Natural killer cell (primary cell): ENCODE measurements around the gene FERMT1. TPM values are rescaled to one million over a fixed set of nuclear protein-coding genes. Genes with fewer than 3 reads are reported as not detected.

Experiments
- ATAC-seq, 3 donors: fragments of 150-1000 bp in 2 of 3; fragments of 200-7000 bp in 1 of 3; cut with Tn5 transposase; 1 replicate in 1 of 3; 2 replicates in 2 of 3; pipeline ENCODE4 v1.10.0; 2021; ENCODE audit warnings: mild to moderate bottlenecking in 2 of 3, moderate library complexity in 2 of 3
- DNase-seq, 2 donors: peaks; one replicate each; pipeline versions ENCODE4 v3.0.0 to v3.0.0-alpha.2; 2013 to 2021; ENCODE audit warnings: mixed read lengths in 1 of 2
- H3K27ac ChIP-seq: one replicate; pipeline ENCODE4 v1.5.1; 2013; ENCODE audit warnings: mild to moderate bottlenecking, low read length
- H3K27me3 ChIP-seq: one replicate; pipeline ENCODE4 v1.6.1; 2013; ENCODE audit warnings: low read length; ENCODE audit not compliant: control insufficient read depth, insufficient read depth
- H3K36me3 ChIP-seq: one replicate; pipeline ENCODE4 v1.6.1; 2013; ENCODE audit warnings: low read length; ENCODE audit not compliant: control insufficient read depth, insufficient read depth
- H3K4me1 ChIP-seq: one replicate; pipeline ENCODE4 v1.6.1; 2013; ENCODE audit warnings: low read length; ENCODE audit not compliant: control insufficient read depth, insufficient read depth
- H3K4me3 ChIP-seq: one replicate; pipeline ENCODE4 v1.5.1; 2013; ENCODE audit warnings: low read length
- H3K9me3 ChIP-seq: one replicate; pipeline ENCODE4 v1.6.1; 2013; ENCODE audit warnings: low read length; ENCODE audit not compliant: control insufficient read depth, insufficient read depth
- H3K27ac Mint-ChIP-seq, 2 donors: one replicate each; pipeline ENCODE4 v1.8.0; 2022; ENCODE audit warnings: mild to moderate bottlenecking in 2 of 2, mixed read lengths in 2 of 2, moderate library complexity in 1 of 2
- H3K27me3 Mint-ChIP-seq, 2 donors: one replicate each; pipeline ENCODE4 v1.8.0; 2022; ENCODE audit warnings: low read depth in 2 of 2, mixed read lengths in 2 of 2
- H3K36me3 Mint-ChIP-seq: one replicate; pipeline ENCODE4 v1.8.0; 2022; ENCODE audit warnings: mixed read lengths
- H3K4me1 Mint-ChIP-seq, 2 donors: one replicate each; pipeline ENCODE4 v1.8.0; 2022; ENCODE audit warnings: mixed read lengths in 2 of 2
- H3K4me3 Mint-ChIP-seq: one replicate; pipeline ENCODE4 v1.8.0; 2022; ENCODE audit warnings: mild to moderate bottlenecking, moderate library complexity, mixed read lengths
- H3K9me3 Mint-ChIP-seq, 2 donors: one replicate each; pipeline ENCODE4 v1.8.0; 2022; ENCODE audit warnings: mixed read lengths in 2 of 2
- CTCF ChIP-seq: fragments of 200-600 bp; IDR thresholded peaks from one replicate; pipeline ENCODE4 v1.8.0; 2022; ENCODE audit warnings: antibody characterized with exemption
- WGBS: methylation state at CpG from one replicate; pipeline ENCODE4 v1.1.7; 2013; ENCODE audit warnings: missing lambda C conversion rate; ENCODE audit not compliant: insufficient coverage; 5-methylcytosine and 5-hydroxymethylcytosine counted together
- intact Hi-C: fragments of 100-400 bp; cut with micrococcal nuclease; formaldehyde crosslinking; loops from one replicate; pipeline ENCODE4 v1.14.2; 2022
- total RNA-seq, 4 donors: library from RNA; stranded (reverse); fragments of 120-200 nt in 1 of 4; gene quantifications; one replicate each; pipeline versions ENCODE4 v1.2.3 to v1.2.4, GENCODE V29; 2013 to 2022

FERMT1 gene
- not detected for total RNA-seq
- not detected for total RNA-seq (2013)

- peaks cover 33 to 53% of the 10 kb centered on the region in 2 donors for H3K27me3 Mint-ChIP-seq
- ATAC-seq (peak in 1 of 3 donors; percentile 47), DNase-seq (no peak)
- 5% methylated on average over 55 of the region's 55 CpGs for WGBS
- H3K27me3 ChIP-seq = peaks cover 9% of the 10 kb centered on the region
- no peak within 1 kb of the TSS for H3K27ac ChIP-seq
- H3K4me3 Mint-ChIP-seq = no peak within 1 kb of the TSS
- H3K4me3 ChIP-seq = no peak within 1 kb of the TSS
- H3K36me3 ChIP-seq = no peaks in the 10 kb centered on the region
- no peaks in the 10 kb centered on the region for H3K9me3 Mint-ChIP-seq
- intact Hi-C loops = no loop called here
- no peak within 1 kb of the TSS for H3K27ac Mint-ChIP-seq
- no peaks in the 10 kb centered on the region for H3K36me3 Mint-ChIP-seq
- H3K4me1 Mint-ChIP-seq = peaks cover 0 to 6% of the 10 kb centered on the region in 2 donors
- no peaks in the 10 kb centered on the region for H3K9me3 ChIP-seq
- peaks cover 9% of the 10 kb centered on the region for H3K4me1 ChIP-seq
- TF ChIP-seq CTCF = no peak
Measured at GRCh38 chr20:6122873-6123648, at the start of gene FERMT1. TSS of gene FERMT1 (minus strand) at chr20:6123030. CDS start at chr20:6119554, 3,476 bp downstream.

- Mint-ChIP-seq H3K27ac (no peak overlapping the region), H3K36me3 (no peaks in the 10 kb centered on the region), H3K27me3 (peaks cover 0 to 5% of the 10 kb centered on the region in 2 donors), H3K4me1 (no peaks in the 10 kb centered on the region), H3K4me3 (no peak overlapping the region), H3K9me3 (peaks cover 0 to 2% of the 10 kb centered on the region in 2 donors)
- ATAC-seq (no peak), DNase-seq (no peak)
- no peaks in the 10 kb centered on the region for H3K4me1 ChIP-seq
- H3K27ac ChIP-seq = no peak overlapping the region
- H3K36me3 ChIP-seq = no peaks in the 10 kb centered on the region
- intact Hi-C loops = no loop called here
- no peak for TF ChIP-seq CTCF
- no peaks in the 10 kb centered on the region for H3K9me3 ChIP-seq
- no peak overlapping the region for H3K4me3 ChIP-seq
- no peaks in the 10 kb centered on the region for H3K27me3 ChIP-seq
Measured at GRCh38 chr20:6169251-6169650, 46.4 kb upstream of the FERMT1 start.

- no peak for ATAC-seq
- Histone ChIP-seq H3K36me3 (no peaks in the 10 kb centered on the region), H3K4me1 (no peaks in the 10 kb centered on the region), H3K27ac (no peak overlapping the region), H3K27me3 (no peaks in the 10 kb centered on the region), H3K4me3 (no peak overlapping the region), H3K9me3 (no peaks in the 10 kb centered on the region)
- Mint-ChIP-seq H3K36me3 (no peaks in the 10 kb centered on the region), H3K27me3 (peaks cover 0 to 5% of the 10 kb centered on the region in 2 donors), H3K27ac (no peak overlapping the region), H3K4me3 (no peak overlapping the region), H3K4me1 (no peaks in the 10 kb centered on the region), H3K9me3 (peaks cover 0 to 2% of the 10 kb centered on the region in 2 donors)
- intact Hi-C loops = no loop called here
- DNase-seq = no peak
- TF ChIP-seq CTCF = no peak
Measured at GRCh38 chr20:6168204-6168603, 45.4 kb upstream of the FERMT1 start.

- Histone ChIP-seq H3K4me3 (no peak overlapping the region), H3K4me1 (no peaks in the 10 kb centered on the region), H3K27me3 (no peaks in the 10 kb centered on the region), H3K9me3 (no peaks in the 10 kb centered on the region), H3K27ac (no peak overlapping the region), H3K36me3 (no peaks in the 10 kb centered on the region)
- no peak overlapping the region for H3K27ac Mint-ChIP-seq
- no peak for TF ChIP-seq CTCF
- intact Hi-C loops = no loop called here
- peaks cover 10 to 15% of the 10 kb centered on the region in 2 donors for H3K27me3 Mint-ChIP-seq
- no peak overlapping the region for H3K4me3 Mint-ChIP-seq
- H3K4me1 Mint-ChIP-seq = no peaks in the 10 kb centered on the region
- ATAC-seq = no peak
- no peaks in the 10 kb centered on the region for H3K36me3 Mint-ChIP-seq
- no peak for DNase-seq
- peaks cover 0 to 2% of the 10 kb centered on the region in 2 donors for H3K9me3 Mint-ChIP-seq
Measured at GRCh38 chr20:6165346-6165745, 42.5 kb upstream of the FERMT1 start.
